Neuronal stem cell (in vitro differentiated cells): ENCODE measurements around the gene PGLYRP3.
A peak's percentile ranks its signal among the peaks of the same experiment; 100 is the strongest.
"Not testable (repeated sequence)": the region's sequence is repeated elsewhere in the genome, so short reads cannot be mapped to it uniquely, and the experiment has no call there.

ENCODE experiments used
- DNase-seq: peaks from one replicate; pipeline ENCODE4 v3.0.0-alpha.2; 2013; ENCODE audit warnings: low spot score
- H2AFZ ChIP-seq: one replicate; pipeline ENCODE4 v1.6.1; 2013; ENCODE audit warnings: mild to moderate bottlenecking, low read length, inconsistent platforms
- H2AK5ac ChIP-seq: 2 replicates; pipeline ENCODE4 v1.6.1; 2013; ENCODE audit warnings: low read depth, mild to moderate bottlenecking, inconsistent platforms, low read length, moderate library complexity, mixed read lengths
- H2BK120ac ChIP-seq: 2 replicates; pipeline ENCODE4 v1.6.1; 2013; ENCODE audit warnings: low read depth, mild to moderate bottlenecking, inconsistent platforms, low read length, moderate library complexity, mixed read lengths
- H2BK12ac ChIP-seq: one replicate; pipeline ENCODE4 v1.6.1; 2013; ENCODE audit warnings: low read length, inconsistent platforms
- H2BK15ac ChIP-seq: 2 replicates; pipeline ENCODE4 v1.6.1; 2013; ENCODE audit warnings: mild to moderate bottlenecking, low read length, inconsistent platforms, mixed read lengths
- H2BK5ac ChIP-seq: one replicate; pipeline ENCODE4 v1.6.1; 2013; ENCODE audit warnings: inconsistent platforms, mild to moderate bottlenecking, low read length, moderate library complexity
- H3K14ac ChIP-seq: one replicate; pipeline ENCODE4 v1.6.1; 2013; ENCODE audit warnings: low read length, inconsistent platforms
- H3K18ac ChIP-seq: 2 replicates; pipeline ENCODE4 v1.6.1; 2013; ENCODE audit warnings: low read length, inconsistent platforms
- H3K23ac ChIP-seq: 2 replicates; pipeline ENCODE4 v1.6.1; 2013; ENCODE audit warnings: low read depth, mild to moderate bottlenecking, mixed read lengths, low read length, inconsistent platforms; ENCODE audit not compliant: poor library complexity
- H3K27ac ChIP-seq: replicated peaks from 3 replicates; pipeline ENCODE4 v1.5.1; 2013; ENCODE audit warnings: low read length, inconsistent platforms
- H3K27me3 ChIP-seq, 3 experiments: 2 replicates each; pipeline ENCODE4 v1.6.1; 2013; ENCODE audit warnings: low read length in 3 of 3, mild to moderate bottlenecking in 2 of 3, inconsistent platforms in 1 of 3, low read depth in 1 of 3, mixed read lengths in 1 of 3, moderate library complexity in 1 of 3; ENCODE audit not compliant: control insufficient read depth in 3 of 3, insufficient read depth in 3 of 3
- H3K36me3 ChIP-seq, 2 donors: replicated peaks in 1 of 2; 2 replicates each; pipeline ENCODE4 v1.6.1; 2013; ENCODE audit warnings: low read length in 2 of 2; ENCODE audit not compliant: control insufficient read depth in 2 of 2, insufficient read depth in 2 of 2
- H3K4ac ChIP-seq: 2 replicates; pipeline ENCODE4 v1.6.1; 2013; ENCODE audit warnings: inconsistent platforms, mild to moderate bottlenecking, low read length, moderate library complexity
- H3K4me1 ChIP-seq, 2 donors: 1 replicate in 1 of 2; 2 replicates in 1 of 2; pipeline ENCODE4 v1.6.1; 2013; ENCODE audit warnings: low read length in 2 of 2, low read depth in 1 of 2; ENCODE audit not compliant: control insufficient read depth in 2 of 2, insufficient read depth in 1 of 2
- H3K4me2 ChIP-seq: one replicate; pipeline ENCODE4 v1.6.1; 2013; ENCODE audit warnings: mild to moderate bottlenecking, low read length, inconsistent platforms; ENCODE audit not compliant: insufficient read depth, poor library complexity, severe bottlenecking
- H3K4me3 ChIP-seq, 2 donors: 2 replicates each; pipeline ENCODE4 v1.5.1; 2013; ENCODE audit warnings: low read length in 2 of 2, mild to moderate bottlenecking in 2 of 2, inconsistent platforms in 1 of 2, moderate library complexity in 1 of 2
- H3K79me1 ChIP-seq: one replicate; pipeline ENCODE4 v1.6.1; 2013; ENCODE audit warnings: low read depth, mild to moderate bottlenecking, inconsistent platforms, low read length, moderate library complexity
- H3K9ac ChIP-seq: one replicate; pipeline ENCODE4 v1.6.1; 2013; ENCODE audit warnings: mild to moderate bottlenecking, low read depth, low read length, inconsistent platforms; ENCODE audit not compliant: poor library complexity
- H3K9me3 ChIP-seq, 2 donors: replicated peaks in 1 of 2; 2 replicates each; pipeline versions ENCODE3 to v1.6.1; 2013; ENCODE audit warnings: low read length in 2 of 2, mild to moderate bottlenecking in 2 of 2, inconsistent platforms in 1 of 2, low read depth in 1 of 2, mixed read lengths in 1 of 2, moderate library complexity in 1 of 2; ENCODE audit not compliant: control insufficient read depth in 2 of 2, insufficient read depth in 1 of 2
- H4K8ac ChIP-seq: one replicate; pipeline ENCODE4 v1.6.1; 2013; ENCODE audit warnings: low read depth, mild to moderate bottlenecking, inconsistent platforms, low read length, moderate library complexity
- H4K91ac ChIP-seq: one replicate; pipeline ENCODE4 v1.6.1; 2013; ENCODE audit warnings: low read length, low read depth, mild to moderate bottlenecking, inconsistent platforms; ENCODE audit not compliant: poor library complexity
- WGBS, 2 donors: extraction: QIAGEN DNeasy Blood & Tissue Kit; methylation state at CpG; one replicate each; pipeline ENCODE4 v1.1.7; 2013; ENCODE audit warnings: missing lambda C conversion rate in 2 of 2, mixed read lengths in 1 of 2; ENCODE audit not compliant: insufficient read length in 2 of 2, insufficient replicate concordance in 1 of 2; ENCODE audit errors: extremely low coverage in 2 of 2; 5-methylcytosine and 5-hydroxymethylcytosine counted together

Gene PGLYRP3

GRCh38 chr1:153347856-153348255, 35.1 kb upstream of the PGLYRP3 start:
- Histone ChIP-seq H2BK12ac (no peak overlapping the region), H3K27me3 (peaks cover 0 to 4% (median 0%) of the 10 kb centered on the region in 3 experiments), H3K23ac (no peak overlapping the region), H4K8ac (no peak overlapping the region), H3K9me3 (no peaks in the 10 kb centered on the region), H3K27ac (no peak overlapping the region), H3K18ac (no peak overlapping the region), H3K4ac (no peak overlapping the region), H2AK5ac (no peak overlapping the region), H3K4me2 (no peak overlapping the region), H3K14ac (no peak overlapping the region), H3K4me1 (peaks cover 0 to 2% of the 10 kb centered on the region in 2 donors), H2BK5ac (no peak overlapping the region), H4K91ac (no peak overlapping the region), H3K4me3 (no peak overlapping the region), H3K79me1 (no peaks in the 10 kb centered on the region), H2AFZ (no peak overlapping the region), H2BK120ac (no peak overlapping the region), H3K9ac (no peak overlapping the region), H3K36me3 (no peaks in the 10 kb centered on the region), H2BK15ac (no peak overlapping the region)
- no peak for DNase-seq
- no CpG with 5 or more reads among the region's 7 CpGs for WGBS, 2 donors

GRCh38 chr1:153347049-153347448, 34.3 kb upstream of the PGLYRP3 start:
- H3K9ac ChIP-seq, DNase-seq, H2BK120ac ChIP-seq, H3K4me1 ChIP-seq, H3K9me3 ChIP-seq, H3K18ac ChIP-seq, H2BK12ac ChIP-seq, H2AK5ac ChIP-seq, H3K79me1 ChIP-seq, H3K4me3 ChIP-seq, H3K27me3 ChIP-seq, H3K4ac ChIP-seq, H3K23ac ChIP-seq, H4K91ac ChIP-seq, H3K36me3 ChIP-seq, H3K4me2 ChIP-seq, H2BK5ac ChIP-seq, H3K27ac ChIP-seq, H4K8ac ChIP-seq, H2BK15ac ChIP-seq, H2AFZ ChIP-seq, H3K14ac ChIP-seq: not testable (repeated sequence)
- WGBS, 2 donors = no CpG with 5 or more reads among the region's 14 CpGs

GRCh38 chr1:153346077-153346723, 33.4 kb upstream of the PGLYRP3 start:
- no peak overlapping the region for H2BK12ac ChIP-seq
- no peak overlapping the region for H3K4me2 ChIP-seq
- H3K36me3 ChIP-seq = no peaks in the 10 kb centered on the region
- H3K9me3 ChIP-seq = no peaks in the 10 kb centered on the region
- H4K8ac ChIP-seq = no peak overlapping the region
- H2AFZ ChIP-seq = no peak overlapping the region
- no peak for DNase-seq
- WGBS, 2 donors = no CpG with 5 or more reads among the region's 6 CpGs
- H3K14ac ChIP-seq = no peak overlapping the region
- no peak overlapping the region for H3K23ac ChIP-seq
- peaks cover 0 to 4% (median 0%) of the 10 kb centered on the region in 3 experiments for H3K27me3 ChIP-seq
- no peak overlapping the region for H3K27ac ChIP-seq
- H3K4me3 ChIP-seq = no peak overlapping the region
- no peak overlapping the region for H2AK5ac ChIP-seq
- no peak overlapping the region for H3K4ac ChIP-seq
- H3K18ac ChIP-seq = no peak overlapping the region
- H4K91ac ChIP-seq = no peak overlapping the region
- H3K79me1 ChIP-seq = no peaks in the 10 kb centered on the region
- H2BK15ac ChIP-seq = no peak overlapping the region
- no peak overlapping the region for H2BK5ac ChIP-seq
- peaks cover 0 to 2% of the 10 kb centered on the region in 2 donors for H3K4me1 ChIP-seq
- H2BK120ac ChIP-seq = no peak overlapping the region
- no peak overlapping the region for H3K9ac ChIP-seq

- Histone ChIP-seq H3K9ac (no peak overlapping the region), H4K91ac (no peak overlapping the region), H4K8ac (no peak overlapping the region), H3K27me3 (peaks cover 0 to 4% (median 0%) of the 10 kb centered on the region in 3 experiments), H2AK5ac (no peak overlapping the region), H3K14ac (no peak overlapping the region), H2BK5ac (no peak overlapping the region), H3K4ac (no peak overlapping the region), H3K4me2 (no peak overlapping the region), H3K4me3 (peak overlapping the region in 1 of 2 donors; percentile 51), H2BK15ac (no peak overlapping the region), H3K18ac (no peak overlapping the region), H2AFZ (no peak overlapping the region), H3K79me1 (no peaks in the 10 kb centered on the region), H3K4me1 (peaks cover 0 to 2% of the 10 kb centered on the region in 2 donors), H2BK120ac (no peak overlapping the region), H2BK12ac (peak overlapping the region; percentile 73), H3K27ac (no peak overlapping the region), H3K9me3 (no peaks in the 10 kb centered on the region), H3K23ac (peak overlapping the region; percentile 83), H3K36me3 (no peaks in the 10 kb centered on the region)
- no CpG with 5 or more reads among the region's 14 CpGs for WGBS, 2 donors
- no peak for DNase-seq
Measured at GRCh38 chr1:153345187-153346076, 32.7 kb upstream of the PGLYRP3 start.
